Nucleus accumbens (tissue), 56 donors: ENCODE results near the gene FAM107B.

Source experiments
- DNase-seq, 56 donors: peaks; one replicate each; lab custom pipeline; 2025; lab: John Stamatoyannopoulos, UW

FAM107B gene

DNA sequence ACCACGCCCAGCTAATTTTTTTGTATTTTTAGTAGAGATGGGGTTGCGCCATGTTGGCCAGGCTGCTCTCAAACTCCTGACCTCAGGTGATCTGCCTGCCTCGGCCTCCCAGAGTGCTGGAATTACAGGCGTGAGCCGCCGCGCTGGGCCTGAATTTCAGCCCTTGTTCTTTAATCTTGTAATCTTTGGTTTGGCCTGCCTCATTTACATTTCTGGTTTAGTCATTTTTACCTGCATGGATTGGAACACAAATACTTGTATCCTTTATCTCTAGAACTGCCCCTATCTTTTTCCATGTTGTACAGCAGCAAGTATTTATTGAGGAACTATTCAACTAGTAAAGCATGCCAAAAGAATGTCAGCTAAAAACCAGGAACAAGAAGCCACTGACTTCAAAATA, 248.4 kb downstream of the FAM107B start:
- DNase-seq = no peak

DNA sequence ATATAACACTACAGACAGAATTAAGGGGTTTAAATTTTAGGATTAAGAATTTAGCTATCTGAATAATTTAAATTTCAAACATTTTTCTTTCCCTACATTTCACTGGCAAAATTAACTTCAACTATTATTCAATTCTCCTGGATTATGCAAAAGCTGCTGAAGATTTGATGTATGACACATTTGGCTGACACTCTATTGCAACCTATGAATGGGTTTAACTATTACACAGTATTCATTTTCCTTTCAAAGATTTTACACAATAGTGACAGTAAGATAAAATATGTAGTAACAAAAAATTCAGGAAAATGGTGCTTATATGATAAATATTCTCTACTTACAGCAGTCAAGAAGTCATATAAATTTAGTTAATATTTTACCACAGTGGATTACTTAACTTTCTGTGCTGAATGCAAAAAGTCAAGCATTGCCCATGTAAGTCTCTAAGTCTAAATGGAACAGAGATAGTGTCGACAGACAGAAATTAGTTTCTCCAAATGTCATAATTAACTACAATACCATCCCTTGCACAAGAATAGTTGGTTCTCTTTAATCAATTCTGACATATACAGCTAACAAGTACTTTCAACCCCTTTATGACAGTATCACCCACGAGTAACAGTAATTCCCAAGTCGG, 249.9 kb downstream of the FAM107B start:
- DNase-seq = no peak

DNA sequence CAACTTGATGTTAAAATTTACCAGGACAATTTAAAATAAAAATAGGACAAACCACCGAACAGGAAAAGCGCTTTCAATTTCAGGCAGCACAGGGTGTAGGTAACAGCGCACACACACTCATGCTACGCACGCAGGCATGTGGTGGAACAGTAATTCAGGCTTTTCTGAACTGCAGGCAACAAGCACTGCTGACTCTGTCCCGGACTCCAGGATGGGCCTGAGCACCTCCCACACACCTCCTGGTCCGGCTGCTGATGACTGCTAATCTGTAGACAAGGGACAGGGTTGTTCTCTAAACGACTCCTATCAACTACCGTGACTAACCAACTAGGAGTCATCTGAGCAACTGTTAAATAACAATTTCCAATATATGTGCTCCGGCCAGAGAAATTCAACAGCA, 251.4 kb downstream of the FAM107B start:
- DNase-seq = no peak

DNA sequence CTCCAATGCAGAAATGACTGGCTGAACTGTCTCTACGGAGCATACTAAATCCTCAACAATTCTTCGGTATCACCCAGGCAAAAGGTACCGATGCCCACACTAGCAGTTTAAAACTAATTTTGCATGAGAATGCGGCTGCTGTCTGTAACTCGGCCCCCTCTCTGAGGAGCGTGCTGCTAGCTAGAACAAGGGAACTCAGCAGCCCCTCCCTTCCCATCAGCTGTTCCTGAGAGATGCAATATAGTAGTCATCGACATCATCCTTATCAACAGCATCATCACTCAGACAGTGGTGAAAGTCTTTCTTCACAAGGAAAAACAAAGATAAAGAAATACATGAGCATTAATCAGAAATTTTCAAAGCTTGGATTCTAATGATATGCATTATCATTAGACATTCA, 254.9 kb downstream of the FAM107B start:
- no peak for DNase-seq

DNA sequence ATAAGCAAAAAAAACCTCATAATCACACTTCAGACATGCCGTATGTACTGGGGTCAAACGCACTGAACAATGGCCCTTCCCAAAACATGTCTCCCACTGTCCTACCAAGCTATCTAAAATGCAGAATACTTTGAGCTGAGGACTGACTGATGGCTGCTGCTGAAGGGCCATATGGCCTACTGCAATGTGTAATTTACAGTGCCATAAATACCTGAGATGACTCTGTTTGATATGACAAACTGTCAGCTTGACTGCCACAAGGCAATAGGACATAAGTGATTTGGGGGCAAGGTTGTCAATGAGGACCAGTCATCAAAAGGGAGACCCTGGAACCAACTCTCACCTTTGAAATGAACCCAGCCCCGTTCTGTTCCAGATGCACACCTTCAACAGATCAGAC, 256.5 kb downstream of the FAM107B start:
- DNase-seq = no peak

DNA sequence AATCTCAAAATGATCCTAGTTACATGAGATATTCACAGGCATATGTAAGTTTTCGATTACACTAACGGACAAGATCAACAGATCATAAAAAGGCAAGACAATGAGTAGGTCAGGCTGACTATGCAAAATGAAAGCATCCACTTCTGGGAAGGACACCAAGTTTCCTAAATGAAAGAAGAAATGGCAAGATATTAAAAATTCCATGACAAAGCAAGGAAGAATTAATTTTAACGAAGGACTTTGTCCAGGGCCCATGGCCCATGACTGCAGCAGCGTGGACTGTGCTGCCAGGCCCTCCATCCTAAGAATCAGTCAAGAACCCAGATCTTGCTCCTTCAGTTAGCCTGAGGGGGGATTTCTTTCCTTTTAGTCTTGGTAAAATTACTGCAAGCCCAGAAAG, 261.6 kb downstream of the FAM107B start:
- no peak for DNase-seq

DNA sequence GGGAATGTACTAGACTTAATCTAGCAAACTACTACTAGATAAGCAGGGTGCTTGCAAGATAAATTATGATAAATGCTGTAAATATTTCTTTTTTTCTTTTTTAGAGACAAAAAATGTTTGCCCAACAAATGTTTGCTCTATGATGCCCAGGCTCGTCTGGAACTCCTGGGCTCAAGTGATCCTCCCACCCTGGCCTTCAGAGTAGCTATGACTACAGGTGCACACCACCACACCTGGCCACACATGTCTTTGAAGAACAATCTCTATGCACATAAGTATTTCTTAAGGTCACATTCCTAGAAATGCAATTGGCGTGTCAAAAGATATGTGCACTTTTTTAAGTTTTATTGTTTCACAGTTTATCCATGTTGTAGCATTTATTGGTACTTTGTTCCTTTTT, 264.4 kb downstream of the FAM107B start:
- no peak for DNase-seq

DNA sequence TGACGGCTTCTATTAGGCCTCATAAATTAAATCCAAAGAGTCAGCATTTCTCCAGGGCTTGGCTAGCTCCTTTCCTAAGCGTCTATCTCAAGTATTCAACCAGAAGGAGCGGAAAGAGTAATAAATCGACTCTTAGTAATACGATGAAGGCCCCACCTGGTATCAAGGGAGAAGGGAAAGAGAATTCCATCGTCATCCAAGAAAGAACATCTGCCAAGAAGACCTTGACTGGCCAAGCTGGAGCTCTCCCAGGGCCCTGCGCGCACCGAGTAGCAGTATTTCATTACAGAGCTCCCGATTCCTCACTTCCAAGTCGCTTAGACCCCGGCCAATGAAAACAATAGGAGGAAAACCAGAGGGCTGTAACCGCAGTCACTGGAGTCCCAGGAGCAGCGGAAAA, 266.0 kb downstream of the FAM107B start:
- no peak for DNase-seq

DNA sequence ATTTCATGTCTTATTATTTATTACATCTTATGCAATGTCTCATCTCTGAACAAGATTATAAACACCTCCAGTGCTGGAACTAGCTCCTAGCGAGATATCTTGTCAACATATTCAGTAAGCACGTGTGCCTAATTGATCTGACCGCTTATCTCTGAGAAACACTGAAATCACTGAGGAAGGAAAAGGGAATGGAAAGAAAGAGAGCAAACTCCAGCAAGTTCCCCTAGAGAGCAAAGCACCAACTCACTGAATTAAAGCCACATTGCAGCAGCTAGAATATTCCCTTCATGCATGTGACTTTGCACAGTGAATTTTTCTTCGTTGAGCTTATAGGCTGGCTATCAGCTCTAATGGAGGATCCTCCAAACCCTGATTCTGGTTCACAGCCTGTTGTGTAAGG, 266.9 kb downstream of the FAM107B start:
- DNase-seq = no peak

DNA sequence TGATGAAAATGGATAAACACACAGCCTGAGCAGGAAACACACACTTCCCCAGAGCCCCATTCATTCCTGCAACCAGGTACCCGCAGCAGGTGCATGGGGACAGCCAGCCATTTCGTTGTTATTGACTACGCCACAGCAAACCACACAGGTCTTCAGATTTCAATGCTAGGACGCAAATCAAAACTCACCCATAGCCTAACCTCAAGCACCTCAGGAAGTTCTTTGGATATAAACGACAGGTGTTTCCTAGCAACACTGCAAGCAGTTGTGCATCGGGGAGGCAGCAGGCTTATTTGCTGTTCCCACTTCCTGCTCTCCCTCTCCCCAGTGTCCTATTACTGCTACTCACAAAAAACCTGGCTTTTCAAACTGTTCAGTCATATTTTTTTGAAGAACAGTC, 267.5 kb downstream of the FAM107B start:
- DNase-seq = no peak

DNA sequence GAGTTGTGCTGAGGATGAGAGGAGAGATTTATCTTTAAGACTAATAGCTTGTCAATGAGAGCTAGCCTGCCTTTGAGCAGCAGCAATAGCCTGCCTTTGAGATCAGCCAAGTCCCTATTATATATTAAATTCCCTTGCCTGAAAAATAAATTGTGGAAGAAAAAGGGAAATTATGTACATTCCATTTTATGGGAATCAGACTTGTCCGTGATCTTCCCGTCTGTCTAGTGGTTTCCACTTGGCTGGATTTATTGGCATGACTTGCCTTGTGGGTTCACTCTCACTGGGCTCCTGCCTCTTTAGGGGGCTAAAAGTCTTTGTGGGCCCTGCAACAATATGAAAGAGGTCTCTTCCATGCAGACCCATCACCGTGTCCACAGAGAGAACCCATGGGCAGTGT, 272.3 kb downstream of the FAM107B start:
- no peak for DNase-seq

DNA sequence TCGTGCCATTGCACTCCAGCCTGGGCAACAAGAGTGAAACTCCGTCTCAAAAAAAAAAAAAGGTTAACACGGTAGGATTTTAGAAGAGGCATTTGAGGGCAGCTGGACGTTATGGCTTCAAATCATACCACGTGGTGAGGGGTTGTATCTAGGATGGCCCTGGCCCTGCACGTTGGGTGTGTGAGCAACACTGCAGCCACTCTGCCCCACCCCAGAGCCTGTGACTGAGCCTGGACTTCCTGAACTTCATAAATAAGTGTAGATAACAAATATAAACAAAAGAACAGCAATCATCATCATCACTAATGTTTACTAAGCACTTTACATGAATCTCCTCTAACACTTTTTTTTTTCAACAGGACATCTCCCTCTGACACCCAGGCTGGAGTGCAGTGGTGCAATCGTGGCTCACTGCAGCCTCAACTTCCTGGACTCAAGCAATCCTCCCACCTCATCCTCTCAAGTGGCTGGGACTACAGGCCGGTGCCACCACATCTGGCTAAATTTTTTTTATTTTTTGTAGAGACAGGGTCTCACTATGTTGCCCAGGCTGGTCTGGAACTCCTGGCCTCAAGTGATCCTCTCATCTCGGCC, 274.4 kb downstream of the FAM107B start:
- DNase-seq = no peak

DNA sequence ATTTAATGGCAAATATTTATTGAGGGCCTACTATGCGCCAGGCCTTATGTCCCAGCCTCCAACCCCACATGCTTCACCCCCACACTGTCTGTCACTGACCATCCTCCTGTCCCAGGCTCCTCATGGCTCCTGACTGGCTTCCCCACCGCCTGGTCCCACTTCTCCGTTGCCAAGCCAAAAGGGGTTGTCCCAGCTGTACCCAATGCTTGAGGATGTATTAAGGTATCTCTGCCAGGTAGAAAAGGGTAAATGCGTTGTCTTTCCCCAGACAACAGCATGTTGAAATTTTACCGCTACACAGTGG, 275.1 kb downstream of the FAM107B start:
- DNase-seq = no peak

DNA sequence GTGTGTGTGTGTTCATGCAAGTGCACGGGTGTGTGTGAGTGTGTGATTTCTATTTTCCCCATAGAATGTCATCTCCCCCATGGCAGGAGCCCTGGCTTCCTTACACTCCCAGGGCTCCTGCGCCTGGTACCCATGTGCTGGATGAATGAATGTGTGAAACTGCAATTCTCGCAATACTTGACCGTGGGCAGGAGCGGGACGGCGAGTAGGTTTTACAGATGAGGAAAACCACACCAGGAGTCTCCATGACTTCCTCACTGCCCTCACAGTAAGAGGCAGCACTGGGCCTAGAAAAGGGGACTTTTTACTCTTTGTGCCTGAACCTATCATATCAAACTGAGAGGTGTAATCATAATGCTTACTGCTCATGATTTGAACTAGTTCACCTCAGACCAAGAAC, 276.4 kb downstream of the FAM107B start:
- no peak for DNase-seq

DNA sequence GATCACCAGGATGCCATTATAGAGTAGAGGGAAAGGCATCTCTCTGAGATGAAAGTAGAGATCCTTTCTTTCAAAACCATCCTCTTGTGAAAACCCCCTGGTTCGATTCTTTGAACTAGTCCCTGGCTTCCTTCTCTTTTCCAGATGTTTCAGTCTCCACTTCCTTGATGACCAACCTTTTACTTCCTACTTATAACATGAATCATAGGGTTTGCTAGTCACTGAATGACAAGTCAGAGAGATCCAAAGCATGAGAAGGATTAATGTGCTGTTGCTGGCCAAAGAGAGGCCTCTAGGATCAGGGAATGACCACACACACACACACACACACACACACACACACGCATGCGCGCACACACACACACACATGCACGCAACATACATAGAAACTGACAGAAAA, 282.9 kb downstream of the FAM107B start:
- DNase-seq = no peak

DNA sequence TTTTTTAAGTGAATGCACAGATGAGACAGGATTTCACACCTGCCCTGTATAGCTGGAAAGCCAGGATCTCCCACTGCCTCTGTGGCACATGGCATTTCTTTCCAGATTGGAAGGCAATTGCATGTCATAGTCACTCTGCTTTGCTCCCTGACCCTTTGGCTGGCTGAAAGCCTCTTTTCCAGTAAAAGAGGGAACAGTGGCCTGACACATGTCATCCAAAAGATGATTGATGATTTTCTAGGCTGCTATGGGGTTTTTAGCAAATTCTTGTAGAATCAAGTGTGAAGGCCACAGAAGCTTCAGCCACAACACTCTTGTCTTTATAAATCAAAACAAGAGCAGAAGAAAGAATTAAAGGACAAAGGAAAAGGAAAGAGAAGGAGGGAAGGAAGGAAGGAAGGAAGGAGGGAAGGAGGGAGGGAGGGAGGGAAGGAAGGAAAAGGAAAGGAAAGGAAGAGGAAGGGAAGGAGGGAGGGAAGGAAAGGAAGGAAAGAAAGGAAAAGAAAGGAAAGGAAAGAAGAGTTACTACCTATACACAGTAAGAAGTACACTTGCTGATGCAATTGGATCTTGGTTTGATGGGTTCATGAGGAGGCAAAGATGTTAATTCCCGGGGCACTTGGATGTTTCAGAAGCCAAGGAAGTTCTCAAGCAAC, 285.0 kb downstream of the FAM107B start:
- no peak for DNase-seq

DNA sequence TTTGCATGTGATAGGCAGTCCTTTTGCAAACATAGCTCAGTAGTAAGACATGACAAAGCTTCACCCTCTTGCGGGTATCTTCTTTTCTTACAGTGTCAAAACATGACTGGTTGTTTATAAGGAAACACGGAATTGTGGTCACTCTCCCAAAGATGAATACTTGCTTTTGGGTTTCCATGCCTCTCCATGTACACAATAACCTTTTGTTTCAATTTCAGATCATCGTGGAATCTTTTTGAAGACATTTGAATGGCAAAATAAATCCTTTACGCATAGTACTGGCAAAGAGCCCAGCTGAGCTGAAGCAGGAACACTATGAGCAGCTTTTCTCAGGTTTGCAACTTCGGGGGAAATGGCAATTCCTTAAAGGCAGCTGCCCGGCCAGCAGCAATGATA, 287.2 kb downstream of the FAM107B start:
- peak in 6 of 56 donors; percentile 7 to 23 (median 10) for DNase-seq

DNA sequence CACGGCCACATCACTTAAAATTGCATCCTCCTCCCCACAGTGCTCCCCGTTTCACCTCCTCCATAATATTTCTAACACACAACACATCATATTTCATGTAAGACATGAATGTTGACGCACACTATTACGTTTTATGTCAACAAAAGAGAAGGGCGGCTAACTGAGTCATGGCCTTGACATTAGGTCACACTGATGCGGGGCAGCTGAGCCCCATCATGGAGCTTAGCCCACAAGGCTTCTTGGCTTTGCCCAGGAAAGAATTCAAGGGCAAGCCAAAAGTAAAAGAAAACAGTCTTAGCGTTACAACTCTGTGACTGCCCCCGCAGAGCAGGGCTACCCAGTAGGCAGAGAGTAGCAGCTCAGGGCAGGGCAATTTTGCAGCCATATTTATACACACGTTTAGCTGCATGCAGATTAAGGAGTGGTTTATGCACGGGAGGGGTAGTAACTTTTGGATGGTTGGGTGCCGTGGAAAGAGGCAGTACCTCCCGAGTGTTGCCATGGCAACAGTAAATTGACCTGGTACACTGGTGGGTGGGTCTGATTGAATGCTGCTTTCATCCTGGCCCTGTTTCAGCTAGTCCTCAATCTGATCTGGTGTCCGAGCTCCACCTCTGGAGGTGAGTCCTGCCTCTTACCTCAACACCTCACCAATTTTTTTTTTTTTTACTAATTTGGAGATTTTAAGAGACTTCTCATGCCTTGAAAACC, 287.8 kb downstream of the FAM107B start:
- DNase-seq = peak in 9 of 56 donors; percentile 10 to 29 (median 14)

DNA sequence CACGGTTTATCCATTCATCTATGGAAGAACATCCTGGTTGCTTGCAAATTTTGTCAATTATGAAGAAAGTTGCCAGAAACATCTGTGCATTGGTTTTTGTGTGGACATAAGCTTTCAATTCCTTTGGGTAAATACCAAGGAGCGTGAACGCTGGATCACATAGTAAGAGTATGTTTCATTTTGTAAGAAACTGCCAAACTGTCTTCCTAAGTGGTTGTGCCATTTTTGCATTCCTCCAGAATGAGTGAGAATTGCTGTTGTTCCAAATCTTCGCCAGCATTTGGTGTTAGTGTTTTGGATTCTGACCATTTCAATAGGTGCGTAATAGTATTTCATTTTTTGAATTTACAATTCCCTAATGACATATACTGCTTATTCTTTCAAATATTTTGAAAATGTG, 288.7 kb downstream of the FAM107B start:
- DNase-seq = no peak

DNA sequence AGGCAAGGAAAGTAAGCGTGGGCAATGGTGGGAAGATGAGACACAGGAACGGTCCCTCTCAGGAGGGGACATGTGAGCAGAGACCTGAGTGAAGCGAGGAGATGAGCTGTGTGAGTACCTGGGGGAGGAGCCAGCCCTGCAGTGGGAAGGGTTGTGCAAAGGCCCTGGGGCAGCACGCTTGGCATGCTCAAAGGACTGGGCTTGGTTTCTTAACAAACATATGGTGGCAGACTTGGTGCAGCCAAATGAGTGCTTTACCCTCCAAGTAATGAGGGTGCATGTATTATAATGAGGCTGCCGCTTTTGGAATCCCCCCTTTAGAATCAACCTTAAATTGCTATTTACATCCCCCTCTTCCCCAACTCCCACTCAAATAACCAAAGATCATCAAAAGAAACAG, 291.3 kb downstream of the FAM107B start:
- no peak for DNase-seq

DNA sequence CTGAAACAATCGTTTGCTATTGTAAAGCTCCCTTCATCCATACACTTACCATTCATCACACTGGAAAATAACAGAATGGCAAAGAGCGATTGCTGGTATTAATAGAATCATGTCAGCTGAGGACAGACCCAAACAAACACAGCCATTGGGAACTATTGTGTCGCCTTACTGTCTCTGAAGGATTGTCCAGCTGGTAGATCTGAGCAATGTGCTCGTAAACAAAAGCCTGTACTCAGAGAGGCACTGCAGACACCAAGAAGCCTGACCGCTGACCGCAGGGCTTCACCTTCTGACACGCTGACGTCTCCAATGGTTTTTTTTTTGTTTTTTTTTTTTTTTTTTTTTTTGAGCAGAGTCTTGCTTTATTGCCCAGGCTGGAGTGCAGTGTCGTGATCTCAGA, 292.9 kb downstream of the FAM107B start:
- peak in 42 of 56 donors; percentile 6 to 86 (median 52) for DNase-seq

DNA sequence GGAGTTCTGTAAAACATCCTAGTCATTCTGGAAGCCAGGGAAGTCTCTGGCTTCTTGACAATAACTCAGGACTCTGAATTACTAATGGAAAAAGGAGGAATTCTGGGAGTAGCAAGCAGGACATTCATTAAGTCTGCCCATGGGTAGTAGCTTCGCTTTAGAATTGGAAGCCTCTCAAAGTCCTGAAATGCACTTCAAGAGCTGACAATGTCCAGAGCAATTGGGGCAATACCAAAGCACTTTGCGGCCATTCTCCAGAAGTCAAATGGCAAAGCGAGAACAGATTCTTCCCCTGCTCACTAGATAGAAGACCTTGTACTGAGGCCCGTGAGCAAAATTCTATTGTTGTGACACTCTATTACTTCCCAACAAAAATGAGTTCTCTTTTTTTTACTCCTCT, 293.7 kb downstream of the FAM107B start:
- DNase-seq = no peak
